SKM-1 treated with dmso at 0.1 percent for 144 hours (cell line): Measurements from ENCODE around the gene SYT7.

ENCODE experiments used
- DNase-seq: peaks from one replicate; lab custom pipeline; 2025; ENCODE audit not compliant: unreplicated experiment; lab: John Stamatoyannopoulos, UW

Gene SYT7

GRCh38 chr11:61586792-61587430 lies 6.0 kb upstream of the SYT7 start:
- DNase-seq = no peak

GRCh38 chr11:61585115-61585514 lies 4.2 kb upstream of the SYT7 start:
- DNase-seq = no peak

- no peak for DNase-seq
Observed at GRCh38 chr11:61581931-61582330, 1.1 kb upstream of the SYT7 start.

- DNase-seq = no peak
Observed at GRCh38 chr11:61580271-61580888, 496 bp downstream of the SYT7 start.

GRCh38 chr11:61579676-61580270 lies 1.1 kb downstream of the SYT7 start:
- no peak for DNase-seq

- DNase-seq = no peak
Observed at GRCh38 chr11:61578819-61579675, 1.8 kb downstream of the SYT7 start.

- no peak for DNase-seq
Observed at GRCh38 chr11:61577383-61578118, 3.3 kb downstream of the SYT7 start.

GRCh38 chr11:61575886-61576861 lies 4.7 kb downstream of the SYT7 start:
- no peak for DNase-seq

GRCh38 chr11:61574611-61575010 lies 6.3 kb downstream of the SYT7 start:
- no peak for DNase-seq

- DNase-seq = no peak
Observed at GRCh38 chr11:61572913-61573312, 8.0 kb downstream of the SYT7 start.

- no peak for DNase-seq
Observed at GRCh38 chr11:61571869-61572268, 9.0 kb downstream of the SYT7 start.

- DNase-seq = no peak
Observed at GRCh38 chr11:61571337-61571736, 9.5 kb downstream of the SYT7 start.

GRCh38 chr11:61569701-61570100 lies 11.2 kb downstream of the SYT7 start:
- DNase-seq = no peak

- DNase-seq = no peak
Observed at GRCh38 chr11:61569018-61569417, 11.9 kb downstream of the SYT7 start.

- DNase-seq = peak; percentile 30
Observed at GRCh38 chr11:61567286-61568061, 13.4 kb downstream of the SYT7 start.

- DNase-seq = no peak
Observed at GRCh38 chr11:61564936-61565696, 15.8 kb downstream of the SYT7 start.

GRCh38 chr11:61560751-61561150 lies 20.1 kb downstream of the SYT7 start:
- DNase-seq = no peak

- DNase-seq = no peak
Observed at GRCh38 chr11:61556621-61557020, 24.3 kb downstream of the SYT7 start.
